T-cell (primary cell): ENCODE measurements around the gene TXNDC17. TPM values are rescaled to one million over a fixed set of nuclear protein-coding genes. Genes with fewer than 3 reads are reported as not detected.

Experiments
- ATAC-seq, 4 experiments: fragments of 200-7000 bp in 3 of 4; fragments of 150-1000 bp in 1 of 4; cut with Tn5 transposase; replicated peaks in 1 of 4; 1 replicate in 3 of 4; 2 replicates in 1 of 4; pipeline ENCODE4 v1.10.0; 2021; ENCODE audit warnings: moderate library complexity in 3 of 4, mild to moderate bottlenecking in 2 of 4, moderate number of reproducible peaks in 1 of 4
- CTCF ChIA-PET, 2 donors: fragments of 300-600 bp; sonication (Branson Sonifier 250); formaldehyde crosslinking; loops; one replicate each; lab custom pipeline; 2022; ENCODE audit warnings: antibody characterized with exemption in 2 of 2; lab: Charles Lee
- POLR2A ChIA-PET, 2 donors: fragments of 300-600 bp; sonication (Branson Sonifier 250); formaldehyde crosslinking; loops; one replicate each; lab custom pipeline; 2022; ENCODE audit warnings: antibody characterized with exemption in 2 of 2; lab: Charles Lee
- DNase-seq, 35 experiments: peaks; one replicate each; pipeline versions ENCODE4 v3.0.0 to v3.0.0-alpha.2; 2013 to 2023
- H3K27ac ChIP-seq: one replicate; pipeline ENCODE4 v1.5.1; 2013; ENCODE audit warnings: low read length
- H3K27me3 ChIP-seq, 2 experiments: replicated peaks in 1 of 2; 1 replicate in 1 of 2; 2 replicates in 1 of 2; pipeline versions ENCODE4 v1.6.1 to v1.7.0; 2013; ENCODE audit warnings: low read length in 1 of 2, mixed read lengths in 1 of 2; ENCODE audit not compliant: control insufficient read depth in 2 of 2, insufficient read depth in 2 of 2; ENCODE audit errors: extremely low read depth in 1 of 2
- H3K36me3 ChIP-seq, 2 donors: 1 replicate in 1 of 2; 2 replicates in 1 of 2; pipeline versions ENCODE4 v1.6.1 to v1.7.0; 2013; ENCODE audit warnings: low read length in 1 of 2; ENCODE audit not compliant: control insufficient read depth in 2 of 2, insufficient read depth in 1 of 2; ENCODE audit errors: extremely low read depth in 1 of 2
- H3K4me1 ChIP-seq, 2 experiments: 1 replicate in 1 of 2; 2 replicates in 1 of 2; pipeline versions ENCODE4 v1.6.1 to v1.7.0; 2013; ENCODE audit warnings: low read length in 2 of 2, mixed read lengths in 1 of 2; ENCODE audit not compliant: insufficient read depth in 2 of 2, control insufficient read depth in 1 of 2; ENCODE audit errors: extremely low read depth in 1 of 2
- H3K4me3 ChIP-seq, 2 donors: 1 replicate in 1 of 2; 2 replicates in 1 of 2; pipeline versions ENCODE4 v1.5.1 to v1.7.0; 2013; ENCODE audit warnings: mild to moderate bottlenecking in 2 of 2, low read length in 1 of 2, moderate library complexity in 1 of 2; ENCODE audit not compliant: control insufficient read depth in 1 of 2; ENCODE audit errors: extremely low read depth in 1 of 2
- H3K9me3 ChIP-seq: 2 replicates; pipeline ENCODE4 v1.7.0; 2013
- H3K27ac Mint-ChIP-seq, 2 donors: one replicate each; pipeline ENCODE4 v1.8.0; 2020 to 2021; ENCODE audit warnings: mild to moderate bottlenecking in 2 of 2, mixed read lengths in 2 of 2
- H3K27me3 Mint-ChIP-seq, 2 donors: one replicate each; pipeline ENCODE4 v1.8.0; 2021 to 2022; ENCODE audit warnings: mixed read lengths in 2 of 2
- H3K36me3 Mint-ChIP-seq: one replicate; pipeline ENCODE4 v1.8.0; 2021; ENCODE audit warnings: mixed read lengths
- H3K4me1 Mint-ChIP-seq, 3 donors: one replicate each; pipeline ENCODE4 v1.8.0; 2020 to 2022; ENCODE audit warnings: mixed read lengths in 3 of 3, mild to moderate bottlenecking in 1 of 3
- H3K4me3 Mint-ChIP-seq, 3 donors: one replicate each; pipeline ENCODE4 v1.8.0; 2020 to 2022; ENCODE audit warnings: mild to moderate bottlenecking in 3 of 3, mixed read lengths in 3 of 3, moderate library complexity in 3 of 3
- H3K9me3 Mint-ChIP-seq, 3 donors: one replicate each; pipeline ENCODE4 v1.8.0; 2020 to 2022; ENCODE audit warnings: mixed read lengths in 3 of 3
- WGBS: methylation state at CpG from one replicate; pipeline ENCODE4 v1.1.5; 2013; ENCODE audit warnings: missing lambda C conversion rate; ENCODE audit not compliant: insufficient coverage; 5-methylcytosine and 5-hydroxymethylcytosine counted together
- total RNA-seq, 35 experiments: library from RNA in 6 of 35; stranded (reverse) in 6 of 35; fragments of 120-200 nt in 1 of 35; gene quantifications; one replicate each; pipeline versions ENCODE4 v1.2.1 to v1.2.4 and lab custom pipeline; 2013 to 2026

Gene TXNDC17
- total RNA-seq, 5 donors from 2014 or later (not counting 1 experiment from before 2014, with no cell fraction given) = 14.6 to 21.3 (median 17.9) TPM

DNA sequence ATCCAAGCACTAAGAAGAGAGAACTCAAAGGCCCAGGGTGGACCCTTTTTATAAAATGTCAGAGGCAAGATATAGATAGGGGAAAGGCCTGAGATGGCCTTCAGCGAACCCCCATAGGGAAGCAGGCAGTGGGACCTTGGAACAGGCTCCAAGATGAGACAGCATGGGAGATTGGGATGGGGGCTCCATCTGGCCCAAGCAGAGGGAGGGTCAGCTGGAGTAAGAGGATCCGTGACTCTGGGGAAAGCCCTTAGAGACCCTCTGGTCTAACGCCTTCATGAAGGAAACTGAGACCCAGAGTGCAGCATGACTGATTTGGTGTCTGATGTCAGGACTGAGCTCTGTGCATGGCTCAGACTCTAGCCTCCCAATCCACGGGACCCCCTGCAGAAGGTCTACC lies 41.5 kb downstream of the TXNDC17 start:
- CTCF ChIA-PET = no interaction called here
- H3K9me3 Mint-ChIP-seq = no peaks in the 10 kb centered on the region
- H3K4me1 Mint-ChIP-seq = peaks cover 9 to 11% (median 10%) of the 10 kb centered on the region in 3 donors

GRCh38 chr17:6683081-6683684 lies 42.3 kb downstream of the TXNDC17 start:
- POLR2A ChIA-PET = no interaction called here

More for the DNA sequence above, 41.5 kb downstream of the TXNDC17 start:
- Histone ChIP-seq H3K27ac (no peak overlapping the region), H3K36me3 (no peaks in the 10 kb centered on the region), H3K27me3 (peaks cover 3 to 54% of the 10 kb centered on the region in 2 experiments), H3K4me1 (peaks cover 0 to 8% of the 10 kb centered on the region in 2 experiments), H3K4me3 (no peak overlapping the region), H3K9me3 (no peaks in the 10 kb centered on the region)
- Mint-ChIP-seq H3K27ac (no peak overlapping the region), H3K36me3 (no peaks in the 10 kb centered on the region), H3K4me3 (no peak overlapping the region), H3K27me3 (peaks cover 33 to 57% of the 10 kb centered on the region in 2 donors)
- ATAC-seq = no peak
- DNase-seq = no peak
- WGBS = 72% methylated on average over 2 of the region's 4 CpGs
- POLR2A ChIA-PET = no interaction called here

GRCh38 chr17:6683730-6684459 lies 43.0 kb downstream of the TXNDC17 start:
- no peaks in the 10 kb centered on the region for H3K36me3 Mint-ChIP-seq
- no peaks in the 10 kb centered on the region for H3K4me1 Mint-ChIP-seq
- Histone ChIP-seq H3K27ac (no peak overlapping the region), H3K36me3 (no peaks in the 10 kb centered on the region), H3K27me3 (peaks cover under 1 to 40% of the 10 kb centered on the region in 2 experiments), H3K9me3 (no peaks in the 10 kb centered on the region), H3K4me3 (no peak overlapping the region), H3K4me1 (no peaks in the 10 kb centered on the region)
- H3K27me3 Mint-ChIP-seq = peaks cover 36 to 50% of the 10 kb centered on the region in 2 donors
- H3K9me3 Mint-ChIP-seq = no peaks in the 10 kb centered on the region
- DNase-seq = no peak
- ATAC-seq = no peak
- no peak overlapping the region for H3K4me3 Mint-ChIP-seq
- ChIA-PET CTCF (no interaction called here), POLR2A (no interaction called here)
- no CpG with 5 or more reads among the region's 3 CpGs for WGBS
- no peak overlapping the region for H3K27ac Mint-ChIP-seq

More at GRCh38 chr17:6683081-6683684, 42.3 kb downstream of the TXNDC17 start:
- Histone ChIP-seq H3K9me3 (no peaks in the 10 kb centered on the region), H3K36me3 (no peaks in the 10 kb centered on the region), H3K4me3 (no peak overlapping the region), H3K27ac (no peak overlapping the region), H3K27me3 (peaks cover 3 to 46% of the 10 kb centered on the region in 2 experiments), H3K4me1 (no peaks in the 10 kb centered on the region)
- no peaks in the 10 kb centered on the region for H3K9me3 Mint-ChIP-seq
- no peak overlapping the region for H3K27ac Mint-ChIP-seq
- CTCF ChIA-PET = no interaction called here
- no peaks in the 10 kb centered on the region for H3K36me3 Mint-ChIP-seq
- peaks cover 39 to 57% of the 10 kb centered on the region in 2 donors for H3K27me3 Mint-ChIP-seq
- H3K4me3 Mint-ChIP-seq = no peak overlapping the region
- peaks cover under 1 to 4% (median 2%) of the 10 kb centered on the region in 3 donors for H3K4me1 Mint-ChIP-seq
- WGBS = no CpG with 5 or more reads among the region's 3 CpGs
- no peak for DNase-seq
- ATAC-seq = no peak

DNA sequence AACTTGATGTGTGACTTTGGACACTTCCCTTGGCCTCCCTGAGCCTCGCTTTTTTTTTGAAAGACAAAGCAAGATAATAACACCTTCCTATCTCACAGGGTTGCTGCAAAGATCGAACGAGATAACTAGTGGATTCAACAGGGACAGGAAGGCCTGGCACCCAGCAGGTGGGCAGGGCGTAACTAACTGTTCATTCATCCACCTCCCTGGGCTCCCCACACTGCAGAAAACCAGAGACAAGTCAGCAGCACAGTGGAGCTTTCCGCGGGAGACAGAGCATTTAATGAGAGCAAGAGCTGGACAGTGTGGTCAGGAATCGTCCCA lies 43.6 kb downstream of the TXNDC17 start:
- Histone ChIP-seq H3K36me3 (no peaks in the 10 kb centered on the region), H3K27ac (no peak overlapping the region), H3K27me3 (peaks cover 0 to 36% of the 10 kb centered on the region in 2 experiments), H3K9me3 (no peaks in the 10 kb centered on the region), H3K4me1 (no peaks in the 10 kb centered on the region), H3K4me3 (no peak overlapping the region)
- H3K9me3 Mint-ChIP-seq = no peaks in the 10 kb centered on the region
- H3K27me3 Mint-ChIP-seq = peaks cover 34 to 53% of the 10 kb centered on the region in 2 donors
- H3K4me3 Mint-ChIP-seq = no peak overlapping the region
- DNase-seq = no peak
- ChIA-PET CTCF (no interaction called here), POLR2A (no interaction called here)
- H3K4me1 Mint-ChIP-seq = no peaks in the 10 kb centered on the region
- 42% methylated on average over 2 of the region's 7 CpGs for WGBS
- ATAC-seq = no peak
- H3K27ac Mint-ChIP-seq = no peak overlapping the region
- H3K36me3 Mint-ChIP-seq = no peaks in the 10 kb centered on the region

DNA sequence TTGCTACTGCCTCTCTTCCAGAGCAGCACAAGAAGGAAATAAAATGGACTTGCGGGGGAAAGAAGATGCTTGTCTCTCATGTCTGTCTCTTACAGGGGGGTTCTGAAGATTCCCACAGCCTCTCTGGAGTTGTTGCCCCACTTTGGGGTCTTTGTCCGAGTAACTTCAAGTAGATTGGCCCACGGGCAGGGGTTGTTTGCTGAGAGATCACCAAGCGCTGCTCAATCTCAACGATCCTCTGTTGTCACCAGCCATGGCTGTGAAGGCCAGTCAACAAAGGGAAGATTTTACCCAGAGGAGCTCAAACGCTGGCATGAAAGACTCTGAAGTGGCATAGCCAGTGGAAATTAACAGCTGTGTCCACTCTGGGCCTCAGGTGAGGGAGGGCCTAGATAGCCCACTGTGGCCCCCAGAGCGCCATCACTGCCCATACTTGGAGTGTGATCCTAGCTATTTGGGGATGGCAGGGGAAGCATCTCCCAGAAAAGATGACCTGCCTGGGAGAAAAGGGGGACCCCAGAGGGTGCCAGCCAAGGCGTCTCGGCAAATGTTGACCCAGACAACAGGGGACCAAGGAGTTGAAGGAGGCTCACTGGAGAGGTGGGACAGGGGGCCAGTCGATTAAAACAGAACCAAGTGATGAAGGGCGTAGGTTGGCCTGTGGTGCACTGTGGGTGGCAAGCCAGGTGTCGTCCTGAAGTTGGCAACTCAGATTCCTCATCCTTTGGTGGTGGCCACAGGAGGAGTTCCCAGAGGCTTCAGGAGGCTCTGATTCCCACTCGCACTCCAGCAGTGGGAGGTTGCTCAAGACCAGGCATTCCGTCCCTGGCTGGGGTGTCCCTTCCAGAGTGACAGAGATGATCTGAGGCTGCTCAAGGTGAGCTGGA lies 44.3 kb downstream of the TXNDC17 start:
- ATAC-seq = no peak
- Histone ChIP-seq H3K27me3 (peaks cover 0 to 34% of the 10 kb centered on the region in 2 experiments), H3K4me1 (no peaks in the 10 kb centered on the region), H3K36me3 (no peaks in the 10 kb centered on the region), H3K9me3 (no peaks in the 10 kb centered on the region), H3K27ac (no peak overlapping the region), H3K4me3 (no peak overlapping the region)
- Mint-ChIP-seq H3K27ac (no peak overlapping the region), H3K9me3 (no peaks in the 10 kb centered on the region), H3K27me3 (peaks cover 32 to 52% of the 10 kb centered on the region in 2 donors), H3K4me1 (no peaks in the 10 kb centered on the region), H3K36me3 (no peaks in the 10 kb centered on the region), H3K4me3 (no peak overlapping the region)
- ChIA-PET POLR2A (no interaction called here), CTCF (no interaction called here)
- no peak for DNase-seq
- 84% methylated on average over 13 of the region's 14 CpGs for WGBS

DNA sequence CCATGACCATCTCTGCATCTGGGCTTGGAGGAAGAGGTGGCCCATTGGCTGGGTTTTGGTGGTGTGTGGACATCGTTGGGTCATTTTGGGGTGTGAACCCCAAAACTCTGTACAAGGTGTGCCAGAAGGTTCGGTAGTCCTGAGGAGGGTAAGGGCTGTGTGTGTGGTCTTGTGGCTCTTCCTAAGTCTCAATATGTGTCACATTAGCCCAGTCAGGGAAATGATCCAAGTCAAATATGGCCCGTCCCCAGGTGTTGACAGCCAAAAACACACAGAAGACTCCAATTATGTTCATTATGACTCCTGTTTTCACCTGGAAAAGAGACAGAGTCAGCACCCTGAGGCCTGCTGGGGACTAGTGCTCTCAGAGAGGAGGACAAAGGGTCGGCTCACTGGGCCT lies 45.2 kb downstream of the TXNDC17 start:
- H3K27ac ChIP-seq = no peak overlapping the region
- H3K36me3 Mint-ChIP-seq = no peaks in the 10 kb centered on the region
- DNase-seq (no peak), ATAC-seq (no peak)
- no peaks in the 10 kb centered on the region for H3K4me1 ChIP-seq
- H3K27ac Mint-ChIP-seq = no peak overlapping the region
- no peak overlapping the region for H3K4me3 ChIP-seq
- no peaks in the 10 kb centered on the region for H3K9me3 Mint-ChIP-seq
- no peaks in the 10 kb centered on the region for H3K36me3 ChIP-seq
- H3K4me1 Mint-ChIP-seq = no peaks in the 10 kb centered on the region
- peaks cover 27 to 53% of the 10 kb centered on the region in 2 donors for H3K27me3 Mint-ChIP-seq
- WGBS = 95% methylated on average over 2 of the region's 4 CpGs
- H3K4me3 Mint-ChIP-seq = no peak overlapping the region
- POLR2A ChIA-PET = no interaction called here
- H3K27me3 ChIP-seq = peaks cover 0 to 38% of the 10 kb centered on the region in 2 experiments
- CTCF ChIA-PET = no interaction called here
- no peaks in the 10 kb centered on the region for H3K9me3 ChIP-seq
